Activated T-cell treated with anti-CD3 and anti-CD28 coated beads, Interleukin-2, amount 50 U/mL, for 24 hours (primary cell): ENCODE measurements around the gene SLIRP.

Source experiments
- DNase-seq: peaks from one replicate; pipeline ENCODE4 v3.0.0-alpha.2; 2020
- H3K27ac Mint-ChIP-seq: 2 replicates; pipeline ENCODE4 v1.8.0; 2020; ENCODE audit warnings: mild to moderate bottlenecking, mixed read lengths
- H3K27me3 Mint-ChIP-seq: 2 replicates; pipeline ENCODE4 v1.8.0; 2020; ENCODE audit warnings: mixed read lengths
- H3K36me3 Mint-ChIP-seq: 2 replicates; pipeline ENCODE4 v1.8.0; 2020; ENCODE audit warnings: low read depth, mixed read lengths
- H3K4me1 Mint-ChIP-seq: 2 replicates; pipeline ENCODE4 v1.8.0; 2020; ENCODE audit warnings: low read depth, mixed read lengths
- H3K4me3 Mint-ChIP-seq: 2 replicates; pipeline ENCODE4 v1.8.0; 2020; ENCODE audit warnings: mild to moderate bottlenecking, moderate library complexity, mixed read lengths
- H3K9me3 Mint-ChIP-seq: 2 replicates; pipeline ENCODE4 v1.8.0; 2020; ENCODE audit warnings: mixed read lengths

The SLIRP gene

GRCh38 chr14:77763316-77763715, 55.4 kb downstream of the SLIRP start:
- Mint-ChIP-seq H3K9me3 (no peaks in the 10 kb centered on the region), H3K36me3 (peaks cover 23% of the 10 kb centered on the region), H3K4me3 (no peak overlapping the region), H3K27me3 (no peaks in the 10 kb centered on the region), H3K27ac (no peak overlapping the region), H3K4me1 (peaks cover 27% of the 10 kb centered on the region)
- no peak for DNase-seq

- Mint-ChIP-seq H3K27me3 (no peaks in the 10 kb centered on the region), H3K27ac (no peak overlapping the region), H3K4me3 (no peak overlapping the region), H3K4me1 (peaks cover 21% of the 10 kb centered on the region), H3K9me3 (no peaks in the 10 kb centered on the region), H3K36me3 (peaks cover 16% of the 10 kb centered on the region)
- DNase-seq = no peak
Observed at GRCh38 chr14:77763978-77764377, 56.1 kb downstream of the SLIRP start.
